ENCODE measurements around the gene RHBDD2. TPM values are rescaled to one million over a fixed set of nuclear protein-coding genes. Genes with fewer than 3 reads are reported as not detected.
A peak's percentile ranks its signal among the peaks of the same experiment; 100 is the strongest.

RHBDD2 gene
- total RNA-seq, 1 donor from 2014 or later = 15.4 TPM

DNA sequence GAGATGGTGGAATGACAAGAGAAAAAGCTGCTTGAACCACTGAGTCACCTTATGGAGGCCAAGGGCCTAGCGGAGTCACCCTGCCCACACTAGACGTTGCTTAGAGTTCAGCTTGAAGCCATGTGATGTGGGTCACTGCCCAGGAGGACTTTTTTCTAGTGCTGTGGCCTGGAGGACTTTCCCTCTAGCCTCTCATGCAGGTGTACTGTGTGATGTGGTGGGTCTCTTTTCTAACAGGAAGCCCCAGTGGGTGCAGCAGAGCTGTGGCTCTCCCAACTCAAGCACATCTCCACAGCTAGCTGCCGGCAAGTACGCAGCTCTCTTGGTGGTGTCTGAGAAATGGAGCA is 49.7 kb downstream of the RHBDD2 start:
- no peak for DNase-seq (ENCODE audit: low spot score)
- Mint-ChIP-seq H3K9me3 (peaks cover 6% of the 10 kb centered on the region), H3K27me3 (ENCODE audit: insufficient read depth, low read depth) (peaks cover 11% of the 10 kb centered on the region), H3K4me3 (no peak overlapping the region), H3K4me1 (peaks cover 10% of the 10 kb centered on the region), H3K36me3 (peaks cover 29% of the 10 kb centered on the region), H3K27ac (no peak overlapping the region)
- no peak for TF ChIP-seq EZH2 (IDR thresholded peaks at IDR 0.05)
- TF ChIP-seq CTCF (IDR thresholded peaks at IDR 0.05) = no peak
- no peak for TF ChIP-seq EZH2phosphoT487 (IDR thresholded peaks at IDR 0.05)
- H3K27ac ChIP-seq = no peak overlapping the region
- no peak overlapping the region for H2AFZ ChIP-seq (replicated peaks)
- H3K4me3 ChIP-seq = no peak overlapping the region
- no peak overlapping the region for H3K4me2 ChIP-seq
- H3F3A ChIP-seq (ENCODE audit: low read depth) = no peaks in the 10 kb centered on the region
- H3K79me2 ChIP-seq (ENCODE audit: low read depth) = peaks cover 71% of the 10 kb centered on the region
- no peaks in the 10 kb centered on the region for H3K27me3 ChIP-seq
- no peaks in the 10 kb centered on the region for H3K36me3 ChIP-seq
- no peaks in the 10 kb centered on the region for H3K4me1 ChIP-seq
- no peak overlapping the region for H3K9ac ChIP-seq
- peaks cover 5% of the 10 kb centered on the region for H4K20me1 ChIP-seq (ENCODE audit: low read depth)
- no peaks in the 10 kb centered on the region for H3K9me3 ChIP-seq (ENCODE audit: low read depth)

GRCh38 chr7:75931680-75932079 is 52.8 kb downstream of the RHBDD2 start:
- peaks cover 7% of the 10 kb centered on the region for H3K27me3 Mint-ChIP-seq (ENCODE audit: insufficient read depth, low read depth)
- H3K27ac Mint-ChIP-seq = peak overlapping the region; percentile 46
- H3K27ac ChIP-seq = no peak overlapping the region
- no peaks in the 10 kb centered on the region for H3K4me1 ChIP-seq
- H3K4me3 ChIP-seq = no peak overlapping the region
- H3K36me3 Mint-ChIP-seq = peaks cover 25% of the 10 kb centered on the region
- H3K4me1 Mint-ChIP-seq = peaks cover 31% of the 10 kb centered on the region
- H3K79me2 ChIP-seq (ENCODE audit: low read depth) = peaks cover 60% of the 10 kb centered on the region
- no peak overlapping the region for H3K9ac ChIP-seq
- peaks cover 6% of the 10 kb centered on the region for H3K9me3 Mint-ChIP-seq
- H4K20me1 ChIP-seq (ENCODE audit: low read depth) = peaks cover 5% of the 10 kb centered on the region
- H3K4me2 ChIP-seq = no peak overlapping the region
- H2AFZ ChIP-seq (replicated peaks) = no peak overlapping the region
- peaks cover 2% of the 10 kb centered on the region for H3F3A ChIP-seq (ENCODE audit: low read depth)
- no peak for DNase-seq (ENCODE audit: low spot score)
- no peaks in the 10 kb centered on the region for H3K36me3 ChIP-seq
- TF ChIP-seq CTCF (IDR thresholded peaks at IDR 0.05) (no peak), EZH2phosphoT487 (IDR thresholded peaks at IDR 0.05) (no peak), EZH2 (IDR thresholded peaks at IDR 0.05) (no peak)
- H3K27me3 ChIP-seq = no peaks in the 10 kb centered on the region
- H3K4me3 Mint-ChIP-seq = peak overlapping the region; percentile 53
- H3K9me3 ChIP-seq (ENCODE audit: low read depth) = no peaks in the 10 kb centered on the region

DNA sequence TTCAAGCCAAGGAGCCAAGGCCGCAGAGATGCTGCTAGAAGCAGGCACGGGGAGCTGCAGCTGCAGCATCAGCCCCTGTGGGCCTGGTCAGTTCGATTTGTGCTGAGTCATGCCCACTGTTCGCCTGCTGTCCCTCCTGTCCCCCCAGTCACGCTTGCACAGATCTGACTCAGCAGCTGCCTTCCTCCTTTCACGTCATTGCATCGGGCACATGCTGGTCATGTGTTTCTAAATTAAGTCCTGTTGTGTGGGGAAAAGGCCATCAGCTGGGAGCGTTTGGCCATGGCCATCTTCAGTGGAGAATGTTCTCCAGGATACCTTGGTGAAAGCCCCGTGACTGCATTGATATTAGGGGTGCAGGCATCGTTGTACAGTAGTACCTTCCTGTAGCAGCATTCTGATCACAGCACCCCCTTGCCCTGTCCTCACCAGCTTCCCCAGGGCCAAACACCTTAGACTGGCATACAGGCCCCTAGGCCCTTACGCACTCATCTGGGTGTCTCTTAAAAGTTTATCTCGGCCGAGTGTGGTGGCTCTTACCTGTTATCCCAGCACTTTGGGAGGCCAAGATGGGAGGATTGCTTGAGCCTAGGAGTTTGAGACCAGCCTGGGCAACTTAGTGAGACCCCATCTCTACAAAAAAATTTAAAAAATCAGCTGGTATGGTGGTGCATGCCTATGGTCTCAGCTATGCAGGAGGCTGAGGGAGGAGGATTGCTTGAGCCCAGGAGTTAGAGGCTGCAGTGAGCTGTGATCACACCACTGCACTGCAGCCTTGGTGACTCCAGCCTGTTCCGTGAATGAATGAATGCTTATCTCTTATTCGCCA is 59.3 kb downstream of the RHBDD2 start:
- H3K9ac ChIP-seq = no peak overlapping the region
- H3K9me3 Mint-ChIP-seq = no peaks in the 10 kb centered on the region
- no peaks in the 10 kb centered on the region for H3K36me3 ChIP-seq
- H3K4me3 Mint-ChIP-seq = no peak overlapping the region
- H3K27ac Mint-ChIP-seq = peak overlapping the region; percentile 86
- no peaks in the 10 kb centered on the region for H3K27me3 ChIP-seq
- peaks cover 30% of the 10 kb centered on the region for H3K79me2 ChIP-seq (ENCODE audit: low read depth)
- H3K4me3 ChIP-seq = no peak overlapping the region
- H3F3A ChIP-seq (ENCODE audit: low read depth) = peaks cover 2% of the 10 kb centered on the region
- H3K27ac ChIP-seq = no peak overlapping the region
- no peaks in the 10 kb centered on the region for H4K20me1 ChIP-seq (ENCODE audit: low read depth)
- H3K4me1 ChIP-seq = no peaks in the 10 kb centered on the region
- DNase-seq (ENCODE audit: low spot score) = peak; percentile 23
- H2AFZ ChIP-seq (replicated peaks) = no peak overlapping the region
- peaks cover 33% of the 10 kb centered on the region for H3K4me1 Mint-ChIP-seq
- H3K36me3 Mint-ChIP-seq = peaks cover 19% of the 10 kb centered on the region
- TF ChIP-seq EZH2phosphoT487 (IDR thresholded peaks at IDR 0.05) = no peak
- TF ChIP-seq CTCF (IDR thresholded peaks at IDR 0.05) = no peak
- no peak for TF ChIP-seq EZH2 (IDR thresholded peaks at IDR 0.05)
- no peak overlapping the region for H3K4me2 ChIP-seq
- H3K27me3 Mint-ChIP-seq (ENCODE audit: insufficient read depth, low read depth) = peaks cover 5% of the 10 kb centered on the region
- no peaks in the 10 kb centered on the region for H3K9me3 ChIP-seq (ENCODE audit: low read depth)

Small RNA genes within 50 kb of the gene (microRNA-seq; reads per million reads assigned to microRNA genes)
- not detected for gene MIR4651

Other genes with a start within 250 kb of the RHBDD2 start
- 39.2 and 46.2 TPM in 2 replicates for gene HIP1, start 140.1 kb upstream of the RHBDD2 start, total RNA-seq (ENCODE audit: low replicate concordance)
- gene CCL26, start 106.8 kb upstream of the RHBDD2 start, total RNA-seq (ENCODE audit: low replicate concordance) = not detected in 2 replicates
- not detected in 2 replicates for gene CCL24, start 65.2 kb upstream of the RHBDD2 start, total RNA-seq (ENCODE audit: low replicate concordance)
- 38.6 and 61.0 TPM in 2 replicates for gene POR, start 36.1 kb downstream of the RHBDD2 start, total RNA-seq (ENCODE audit: low replicate concordance)
- gene TMEM120A, start 115.6 kb downstream of the RHBDD2 start, total RNA-seq (ENCODE audit: low replicate concordance) = 9.4 and 10.4 TPM in 2 replicates
- 56.1 and 60.4 TPM in 2 replicates for gene STYXL1, start 169.0 kb downstream of the RHBDD2 start, total RNA-seq (ENCODE audit: low replicate concordance)
- gene MDH2, start 169.1 kb downstream of the RHBDD2 start, total RNA-seq (ENCODE audit: low replicate concordance) = 51.5 and 73.4 TPM in 2 replicates

All from neural progenitor cell (in vitro differentiated cells).